Superior temporal gyrus (tissue), 1 donor: ENCODE measurements around the gene MLF2.
A peak's percentile ranks its signal among the peaks of the same experiment; 100 is the strongest.
"Not testable (repeated sequence)": the region's sequence is repeated elsewhere in the genome, so short reads cannot be mapped to it uniquely, and the experiment has no call there.

Experiments
- DNase-seq: peaks from one replicate; pipeline ENCODE4 v3.0.0-alpha.2; 2016; ENCODE audit errors: extremely low spot score

MLF2 gene

GRCh38 chr12:6765048-6765633, 12.2 kb upstream of the MLF2 start:
- peak; percentile 28 for DNase-seq

GRCh38 chr12:6764011-6764828, 11.3 kb upstream of the MLF2 start:
- DNase-seq, result peak; percentile 94

GRCh38 chr12:6763380-6763779, 10.4 kb upstream of the MLF2 start:
- DNase-seq, result no peak

GRCh38 chr12:6759741-6760140, 6.8 kb upstream of the MLF2 start:
- no peak for DNase-seq

GRCh38 chr12:6758506-6759095, 5.7 kb upstream of the MLF2 start:
- no peak for DNase-seq

- DNase-seq, result no peak
Measured at GRCh38 chr12:6757028-6757690, 4.2 kb upstream of the MLF2 start.

GRCh38 chr12:6754411-6754810, 1.5 kb upstream of the MLF2 start:
- DNase-seq, result no peak

GRCh38 chr12:6753772-6754356, 923 bp upstream of the MLF2 start:
- no peak for DNase-seq

GRCh38 chr12:6752167-6752920, 597 bp downstream of the MLF2 start:
- DNase-seq, result peak; percentile 29

GRCh38 chr12:6751767-6752166, 1.2 kb downstream of the MLF2 start:
- no peak for DNase-seq

- no peak for DNase-seq
Measured at GRCh38 chr12:6750506-6750905, 2.4 kb downstream of the MLF2 start.

GRCh38 chr12:6748761-6749160, 4.2 kb downstream of the MLF2 start:
- DNase-seq, result no peak

- DNase-seq, result no peak
Measured at GRCh38 chr12:6747216-6747615, 5.7 kb downstream of the MLF2 start.

GRCh38 chr12:6745741-6746525, 7.0 kb downstream of the MLF2 start:
- DNase-seq, result no peak

GRCh38 chr12:6743300-6743699, 9.6 kb downstream of the MLF2 start:
- DNase-seq, result not testable (repeated sequence)

GRCh38 chr12:6742834-6743233, 10.1 kb downstream of the MLF2 start:
- DNase-seq, result no peak

- DNase-seq, result not testable (repeated sequence)
Measured at GRCh38 chr12:6742080-6742479, 10.9 kb downstream of the MLF2 start.

GRCh38 chr12:6736754-6737153, 16.2 kb downstream of the MLF2 start:
- no peak for DNase-seq

GRCh38 chr12:6735448-6736191, 17.3 kb downstream of the MLF2 start:
- peak; percentile 76 for DNase-seq
